ENCODE measurements around the gene MAJIN.

The MAJIN gene

GRCh38 chr11:64998690-64999431 is 27.0 kb upstream of the MAJIN start:
- TF ChIP-seq TOX (CRISPR knock-in tag; IDR thresholded peaks at IDR 0.05; ENCODE audit: borderline replicate concordance) (no peak), ZFP30 (CRISPR knock-in tag; IDR thresholded peaks at IDR 0.05) (no peak), ARNTL (CRISPR knock-in tag; IDR thresholded peaks at IDR 0.05; ENCODE audit: borderline replicate concordance, low read depth) (no peak), OSR1 (CRISPR knock-in tag; IDR thresholded peaks at IDR 0.05) (no peak), POU6F1 (CRISPR knock-in tag; IDR thresholded peaks at IDR 0.05; ENCODE audit: borderline replicate concordance, low read depth) (no peak), PPARA (CRISPR knock-in tag; IDR thresholded peaks at IDR 0.05; ENCODE audit: borderline replicate concordance) (no peak), TCF4 (CRISPR knock-in tag; IDR thresholded peaks at IDR 0.05; ENCODE audit: borderline replicate concordance) (no peak), ESRRG (CRISPR knock-in tag; IDR thresholded peaks at IDR 0.05) (no peak), ZNF70 (CRISPR knock-in tag; IDR thresholded peaks at IDR 0.05) (no peak), RARB (CRISPR knock-in tag; IDR thresholded peaks at IDR 0.05) (no peak), SNAI2 (CRISPR knock-in tag; IDR thresholded peaks at IDR 0.05) (no peak), TSHZ2 (CRISPR knock-in tag; IDR thresholded peaks at IDR 0.05) (no peak), CSDC2 (CRISPR knock-in tag; IDR thresholded peaks at IDR 0.05) (no peak), ZFP3 (CRISPR knock-in tag; IDR thresholded peaks at IDR 0.05) (no peak)
- no peak for ATAC-seq

GRCh38 chr11:64998141-64998540 is 26.2 kb upstream of the MAJIN start:
- no peak for ATAC-seq
- TF ChIP-seq GLIS3 (CRISPR knock-in tag; IDR thresholded peaks at IDR 0.05) (no peak), ESRRG (CRISPR knock-in tag; IDR thresholded peaks at IDR 0.05) (no peak), ARNTL (CRISPR knock-in tag; IDR thresholded peaks at IDR 0.05; ENCODE audit: borderline replicate concordance, low read depth) (no peak), TOX (CRISPR knock-in tag; IDR thresholded peaks at IDR 0.05; ENCODE audit: borderline replicate concordance) (no peak), CSDC2 (CRISPR knock-in tag; IDR thresholded peaks at IDR 0.05) (no peak), CREB5 (CRISPR knock-in tag; IDR thresholded peaks at IDR 0.05; ENCODE audit: low read depth) (no peak), ZFP30 (CRISPR knock-in tag; IDR thresholded peaks at IDR 0.05) (no peak), ZNF8 (CRISPR knock-in tag; IDR thresholded peaks at IDR 0.05) (no peak), ZNF565 (CRISPR knock-in tag; conservative IDR thresholded peaks at IDR 0.05; ENCODE audit: low read depth) (no peak), ISL1 (CRISPR knock-in tag; IDR thresholded peaks at IDR 0.05) (no peak), RARB (CRISPR knock-in tag; IDR thresholded peaks at IDR 0.05) (no peak), PATZ1 (CRISPR knock-in tag; IDR thresholded peaks at IDR 0.05; ENCODE audit: borderline replicate concordance) (no peak), BACH2 (CRISPR knock-in tag; IDR thresholded peaks at IDR 0.05; ENCODE audit: borderline replicate concordance) (no peak), TCF4 (CRISPR knock-in tag; IDR thresholded peaks at IDR 0.05; ENCODE audit: borderline replicate concordance) (no peak), OSR1 (CRISPR knock-in tag; IDR thresholded peaks at IDR 0.05) (no peak), POU6F1 (CRISPR knock-in tag; IDR thresholded peaks at IDR 0.05; ENCODE audit: borderline replicate concordance, low read depth) (no peak), ZFP3 (CRISPR knock-in tag; IDR thresholded peaks at IDR 0.05) (no peak), TSHZ2 (CRISPR knock-in tag; IDR thresholded peaks at IDR 0.05) (no peak)
